Left hindlimb (tissue), 1 donor: ENCODE data around the gene FBLN5.

Source experiments
- DNase-seq: peaks from one replicate; pipeline ENCODE4 v3.0.0-alpha.2; 2018

The FBLN5 gene, protein sequence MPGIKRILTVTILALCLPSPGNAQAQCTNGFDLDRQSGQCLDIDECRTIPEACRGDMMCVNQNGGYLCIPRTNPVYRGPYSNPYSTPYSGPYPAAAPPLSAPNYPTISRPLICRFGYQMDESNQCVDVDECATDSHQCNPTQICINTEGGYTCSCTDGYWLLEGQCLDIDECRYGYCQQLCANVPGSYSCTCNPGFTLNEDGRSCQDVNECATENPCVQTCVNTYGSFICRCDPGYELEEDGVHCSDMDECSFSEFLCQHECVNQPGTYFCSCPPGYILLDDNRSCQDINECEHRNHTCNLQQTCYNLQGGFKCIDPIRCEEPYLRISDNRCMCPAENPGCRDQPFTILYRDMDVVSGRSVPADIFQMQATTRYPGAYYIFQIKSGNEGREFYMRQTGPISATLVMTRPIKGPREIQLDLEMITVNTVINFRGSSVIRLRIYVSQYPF

GRCh38 chr14:91947475-91948184, at the start of gene FBLN5:
FBLN5 (minus strand) TSS chr14:91947694; CDS start chr14:91947229, 465 bp downstream.
- DNase-seq = peak; percentile 86

GRCh38 chr14:91996948-91997371, 49.5 kb upstream of the FBLN5 start:
- no peak for DNase-seq

DNA sequence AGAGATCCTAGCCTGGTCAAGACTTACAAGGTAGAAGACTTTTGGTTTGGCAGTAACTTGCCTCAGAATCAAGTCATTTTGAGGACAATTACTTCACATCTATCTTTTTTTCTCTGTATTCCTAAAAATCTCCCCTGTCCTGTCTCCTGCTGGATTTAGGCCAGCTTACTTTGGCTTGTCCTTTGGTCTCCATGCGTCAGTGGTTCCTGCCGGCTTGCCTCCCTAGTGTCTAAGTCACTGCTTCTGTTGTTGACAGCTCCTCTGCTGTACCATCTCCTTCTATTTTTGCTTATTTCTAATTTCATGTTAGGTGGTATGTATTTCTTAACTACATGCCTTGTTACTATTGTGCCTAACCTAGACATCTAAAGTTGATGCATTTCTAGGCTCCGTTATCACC, 39.7 kb upstream of the FBLN5 start:
- no peak for DNase-seq

DNA sequence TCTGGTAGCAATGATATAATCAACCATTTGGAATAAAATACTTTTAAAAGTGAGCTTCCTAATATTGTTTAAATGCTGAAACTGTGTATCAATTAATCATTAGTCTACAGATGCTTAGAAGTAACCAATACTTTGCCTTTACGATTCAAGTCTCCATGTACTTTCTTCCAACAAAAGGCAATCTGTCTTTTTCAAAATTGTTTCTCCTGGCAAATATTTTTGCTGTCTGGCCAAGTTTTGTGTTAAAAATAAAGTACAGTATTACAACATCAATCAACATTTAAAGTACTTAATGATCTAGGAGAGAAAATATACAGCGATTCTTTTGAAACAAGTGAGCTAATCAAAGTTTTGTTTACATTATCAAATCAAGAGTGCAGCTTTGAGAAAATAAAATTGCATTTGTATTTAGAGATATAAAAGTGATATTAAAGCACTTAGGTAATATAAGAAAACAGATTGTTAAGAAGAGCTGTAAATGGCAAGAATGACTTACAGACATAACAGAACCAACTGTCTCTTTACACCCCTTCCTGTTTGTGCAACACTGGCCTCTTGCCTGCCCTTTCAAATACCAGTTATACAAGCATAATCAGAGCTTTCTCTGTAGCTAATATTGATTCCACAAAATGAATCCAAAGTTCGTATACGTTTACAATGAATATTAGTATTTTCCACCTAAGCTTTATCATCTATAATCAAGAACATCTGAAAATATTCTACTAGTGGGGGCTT, 38.2 kb upstream of the FBLN5 start:
- no peak for DNase-seq

DNA sequence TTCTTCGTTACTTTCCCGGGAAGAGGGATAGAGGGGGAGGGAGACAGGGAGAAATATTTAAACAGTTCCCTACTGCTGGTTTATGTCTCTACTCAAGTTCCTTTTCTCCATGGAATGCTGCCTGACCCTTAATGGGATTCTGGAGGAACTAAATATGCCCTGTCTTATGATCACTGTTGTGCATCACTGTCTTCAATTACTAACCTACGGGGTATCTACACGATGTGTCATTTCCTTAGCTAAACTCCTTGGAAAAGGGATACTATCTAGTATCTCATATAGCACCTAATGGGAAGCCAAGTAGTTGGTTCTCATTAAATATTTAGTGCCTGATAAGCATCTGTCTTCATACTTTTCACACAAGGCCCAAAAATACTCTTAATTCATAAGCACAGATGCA, 37.5 kb upstream of the FBLN5 start:
- DNase-seq = no peak

DNA sequence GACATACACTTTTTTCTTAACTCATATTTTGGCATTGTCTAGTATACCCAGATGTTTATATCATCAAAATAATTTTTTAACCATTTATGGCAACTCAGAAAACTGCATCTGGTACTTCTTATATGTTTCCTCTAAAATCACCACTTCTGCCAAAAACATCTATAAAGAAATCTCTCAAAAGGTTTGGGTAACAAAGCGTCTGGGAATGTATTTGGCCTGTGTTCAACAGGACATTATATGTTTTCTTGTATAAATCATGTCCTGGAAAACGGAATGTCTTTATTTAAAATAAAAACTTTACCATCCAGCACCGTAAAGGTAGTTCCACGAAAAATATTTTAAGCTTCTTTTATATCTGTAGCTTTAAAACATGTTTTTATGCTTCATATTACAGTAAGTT, 36.1 kb upstream of the FBLN5 start:
- DNase-seq = no peak

DNA sequence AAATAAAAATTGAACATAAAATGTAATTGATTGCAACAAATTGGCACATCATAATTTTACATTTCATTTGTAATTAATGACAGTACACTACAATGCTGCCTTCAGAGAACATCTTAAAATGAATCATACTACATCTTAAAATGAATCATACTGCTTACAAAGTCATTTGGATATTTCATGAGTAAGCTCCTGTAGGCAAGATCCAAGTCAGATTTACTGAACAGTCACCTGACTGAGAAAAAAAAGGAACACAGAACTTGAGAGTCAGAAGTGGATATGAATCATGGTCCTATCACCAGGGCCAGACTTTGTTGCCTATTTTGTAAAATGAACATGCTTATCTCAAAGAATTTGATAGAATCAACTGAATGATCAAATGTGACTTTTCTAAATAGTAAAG, 32.7 kb upstream of the FBLN5 start:
- DNase-seq = no peak

- DNase-seq = no peak
Measured at GRCh38 chr14:91977884-91978283, 30.4 kb upstream of the FBLN5 start.

- DNase-seq = no peak
Measured at GRCh38 chr14:91975763-91976162, 28.3 kb upstream of the FBLN5 start.

DNA sequence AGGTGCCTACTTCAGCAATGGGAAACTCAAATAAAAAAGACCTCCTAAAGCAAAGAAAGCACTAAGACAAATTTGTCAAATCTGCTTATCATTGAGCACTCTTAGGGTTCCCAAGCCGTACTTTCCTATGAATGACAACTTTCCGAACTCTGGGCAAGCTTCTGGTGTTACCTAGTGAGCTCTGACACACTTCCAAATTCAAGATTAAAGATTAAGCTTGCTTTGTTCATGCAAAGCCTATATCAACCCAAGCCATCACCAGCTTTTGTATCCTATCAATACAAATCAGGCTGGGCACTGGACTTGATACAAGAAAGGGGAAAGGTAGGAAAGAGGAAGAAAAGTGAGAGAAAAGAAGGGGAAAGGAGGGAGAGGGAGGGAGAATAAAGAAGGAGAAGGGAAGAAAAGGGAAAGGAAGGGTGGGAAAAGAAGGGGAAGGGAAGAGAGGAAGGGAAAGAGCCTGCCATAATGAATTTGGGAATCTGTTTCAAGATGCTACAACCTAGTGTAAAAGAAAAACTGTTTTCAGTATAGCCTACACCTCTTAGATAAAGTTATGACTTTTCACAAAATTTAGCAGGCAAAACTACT, 23.8 kb upstream of the FBLN5 start:
- no peak for DNase-seq

DNA sequence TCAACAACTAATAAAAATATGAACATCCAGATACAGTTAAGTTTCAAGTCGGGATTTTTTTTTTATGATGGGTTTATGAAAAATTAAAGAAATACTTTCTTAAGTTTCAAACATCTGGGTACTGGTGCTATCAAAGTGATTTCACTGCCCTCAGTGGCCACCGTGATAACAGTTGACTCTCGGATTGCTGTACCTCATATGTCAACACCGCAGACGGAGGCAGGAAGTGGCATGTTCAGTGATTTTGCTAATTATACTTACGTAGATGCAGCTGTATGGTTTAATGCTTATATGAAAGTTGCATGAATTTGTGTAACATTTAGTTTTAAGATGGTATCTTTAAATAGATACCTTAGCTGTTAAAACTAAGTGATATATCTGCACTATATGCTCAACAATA, 20.8 kb upstream of the FBLN5 start:
- no peak for DNase-seq

- DNase-seq = no peak
Measured at GRCh38 chr14:91964724-91965123, 17.2 kb upstream of the FBLN5 start.

GRCh38 chr14:91964011-91964410, 16.5 kb upstream of the FBLN5 start:
- no peak for DNase-seq

DNA sequence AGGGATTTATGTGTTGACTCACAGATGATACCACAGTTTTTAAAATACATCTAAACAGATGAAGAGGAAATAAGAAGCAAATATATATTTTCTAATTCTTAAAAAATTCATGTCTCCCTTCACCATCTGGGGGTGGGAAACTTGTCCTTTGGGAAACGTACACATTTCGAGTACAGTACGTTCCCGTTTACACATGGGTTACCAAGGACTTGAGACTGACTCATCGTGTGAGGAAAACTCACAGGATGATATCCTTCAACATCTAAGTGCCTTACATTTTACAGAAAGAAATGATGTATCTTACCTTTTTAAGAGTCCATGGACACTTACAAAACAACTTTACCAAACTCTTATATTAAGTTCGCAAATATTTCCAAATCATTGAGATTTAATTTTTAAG, 16.0 kb upstream of the FBLN5 start:
- no peak for DNase-seq

- no peak for DNase-seq
Measured at GRCh38 chr14:91961297-91962220, 14.1 kb upstream of the FBLN5 start.

DNA sequence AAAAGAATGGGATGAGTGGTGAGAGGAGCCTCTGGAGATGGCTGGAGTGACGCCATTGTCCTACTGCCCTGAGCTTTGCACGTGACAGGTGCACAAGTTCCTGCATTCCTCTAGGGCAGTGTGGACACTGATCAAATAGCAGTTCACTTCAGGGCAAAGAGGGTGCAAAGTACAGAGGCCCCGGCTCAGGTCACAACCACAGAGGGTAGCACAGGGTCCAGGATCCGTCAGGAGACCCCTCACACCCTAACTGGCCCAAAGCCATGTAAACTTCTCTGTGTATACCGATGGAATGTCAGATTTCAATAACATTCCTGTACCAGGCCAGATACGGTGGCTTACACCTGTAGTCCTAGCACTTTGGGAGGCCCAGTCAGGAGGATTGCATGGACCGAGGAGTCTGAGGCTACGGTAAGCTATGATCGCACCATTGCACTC, 10.4 kb upstream of the FBLN5 start:
- DNase-seq = no peak

DNA sequence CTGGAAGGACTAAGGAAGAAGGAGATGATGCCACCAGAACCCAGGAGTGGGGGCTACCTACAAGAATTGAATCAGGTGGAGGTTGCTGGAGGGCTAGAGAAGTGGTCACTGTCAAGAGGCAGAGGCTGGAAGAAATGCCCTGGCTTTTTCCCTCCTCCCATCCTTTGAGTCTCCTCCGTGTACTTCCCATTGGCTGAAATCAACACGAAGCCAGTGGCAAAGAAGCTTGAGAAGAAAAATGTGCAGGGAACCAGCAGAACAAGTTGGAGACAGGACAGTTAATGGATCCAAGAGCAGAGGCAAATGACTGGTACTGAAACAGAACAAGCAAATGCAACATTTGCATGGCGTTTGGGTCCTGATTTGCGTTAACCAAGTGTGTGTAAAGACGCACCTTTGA, 9.1 kb upstream of the FBLN5 start:
- DNase-seq = no peak

GRCh38 chr14:91955168-91955567, 7.7 kb upstream of the FBLN5 start:
- no peak for DNase-seq

DNA sequence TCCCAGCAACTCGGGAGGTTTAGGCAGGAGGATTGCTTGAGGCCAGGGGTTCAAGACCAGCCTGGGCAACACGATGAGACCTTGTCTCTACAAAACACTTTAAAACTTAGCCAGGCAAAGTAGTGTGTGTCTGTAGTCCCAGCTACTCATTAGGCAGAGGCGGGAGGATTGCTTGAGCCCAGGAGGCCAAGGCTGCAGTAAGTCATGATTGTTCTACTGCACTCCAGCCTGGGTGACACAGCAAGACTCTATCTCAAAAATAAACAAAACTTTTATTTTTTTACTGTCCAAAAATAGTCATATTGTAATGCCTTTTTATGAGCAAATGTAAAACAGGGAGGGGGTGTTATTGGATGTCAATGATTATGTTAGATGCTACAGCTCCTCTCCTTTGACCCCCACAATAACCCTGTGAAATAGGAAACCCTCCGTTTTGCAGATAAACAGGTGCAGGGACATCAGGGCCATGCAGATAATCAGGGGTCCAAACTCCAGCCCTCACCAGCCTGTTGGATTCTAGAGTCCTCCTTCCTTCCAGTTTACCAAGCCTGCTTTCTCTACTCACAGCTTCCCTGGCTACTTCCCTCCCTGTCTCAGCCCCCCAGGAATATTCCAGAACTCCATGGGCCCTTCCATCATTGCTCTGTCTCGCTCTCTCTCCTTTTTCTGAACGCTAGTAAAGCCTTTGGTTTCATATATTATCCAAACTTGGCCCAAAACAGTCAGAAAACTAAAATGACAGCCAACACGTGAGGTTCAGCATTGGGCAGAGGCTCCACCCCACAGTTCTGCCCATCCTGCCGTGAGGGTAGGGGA, 5.9 kb upstream of the FBLN5 start:
- no peak for DNase-seq

- no peak for DNase-seq
Measured at GRCh38 chr14:91946622-91947474, 646 bp downstream of the FBLN5 start.
